ENCODE results near the gene HERC5.
"Not testable (repeated sequence)": the region's sequence is repeated elsewhere in the genome, so short reads cannot be mapped to it uniquely, and the experiment has no call there.

The HERC5 gene

GRCh38 chr4:88539322-88540068 is 82.6 kb downstream of the HERC5 start:
- not testable (repeated sequence) for H3K9me3 Mint-ChIP-seq; H3K36me3 Mint-ChIP-seq (ENCODE audit: low read depth); H3K4me3 Mint-ChIP-seq; H3K4me1 Mint-ChIP-seq (ENCODE audit: low read depth); H3K27me3 Mint-ChIP-seq; H3K27ac Mint-ChIP-seq
- intact Hi-C loops (cut with micrococcal nuclease), result loop anchor here (5.0 kb wide), 1 partner anchor 118 kb away; no protein-coding TSS in a partner anchor

- no peaks in the 10 kb centered on the region for H3K4me1 Mint-ChIP-seq (ENCODE audit: low read depth)
- H3K4me3 Mint-ChIP-seq, result no peak overlapping the region
- H3K36me3 Mint-ChIP-seq (ENCODE audit: low read depth), result no peaks in the 10 kb centered on the region
- H3K27ac Mint-ChIP-seq, result no peak overlapping the region
- H3K9me3 Mint-ChIP-seq, result peaks cover 12% of the 10 kb centered on the region
- no peaks in the 10 kb centered on the region for H3K27me3 Mint-ChIP-seq
- intact Hi-C loops (cut with micrococcal nuclease), result loop anchor here (5.0 kb wide), 1 partner anchor 92 kb away; no protein-coding TSS in a partner anchor
Measured at GRCh38 chr4:88549815-88550214, 92.9 kb downstream of the HERC5 start.
